ENCODE measurements around the gene OR7C2.
"Not testable (repeated sequence)": the region's sequence is repeated elsewhere in the genome, so short reads cannot be mapped to it uniquely, and the experiment has no call there.

Gene OR7C2

DNA sequence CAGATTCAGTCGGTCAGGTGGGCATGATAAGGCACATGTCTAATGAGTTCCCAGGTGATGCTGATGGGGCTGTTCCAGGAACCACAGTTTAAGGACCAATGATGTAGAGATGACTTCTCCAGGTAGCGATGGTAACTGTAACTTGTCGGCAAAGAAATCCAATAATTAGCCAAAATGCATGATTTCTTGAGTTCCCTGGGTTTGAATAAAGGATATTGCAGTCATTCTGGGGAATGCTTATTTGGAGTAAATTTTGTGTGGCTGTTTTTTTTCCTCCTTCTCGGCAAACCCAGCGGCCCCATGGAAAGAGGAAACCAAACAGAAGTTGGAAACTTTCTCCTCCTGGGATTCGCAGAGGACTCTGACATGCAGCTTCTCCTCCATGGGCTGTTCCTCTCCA, at the start of gene OR7C2:
Gene OR7C2, plus strand, starts transcription at position 301 of the 400 bp plus-strand sequence. Its CDS starts 0 bp downstream, at position 301.
- DNase-seq: no peak

DNA sequence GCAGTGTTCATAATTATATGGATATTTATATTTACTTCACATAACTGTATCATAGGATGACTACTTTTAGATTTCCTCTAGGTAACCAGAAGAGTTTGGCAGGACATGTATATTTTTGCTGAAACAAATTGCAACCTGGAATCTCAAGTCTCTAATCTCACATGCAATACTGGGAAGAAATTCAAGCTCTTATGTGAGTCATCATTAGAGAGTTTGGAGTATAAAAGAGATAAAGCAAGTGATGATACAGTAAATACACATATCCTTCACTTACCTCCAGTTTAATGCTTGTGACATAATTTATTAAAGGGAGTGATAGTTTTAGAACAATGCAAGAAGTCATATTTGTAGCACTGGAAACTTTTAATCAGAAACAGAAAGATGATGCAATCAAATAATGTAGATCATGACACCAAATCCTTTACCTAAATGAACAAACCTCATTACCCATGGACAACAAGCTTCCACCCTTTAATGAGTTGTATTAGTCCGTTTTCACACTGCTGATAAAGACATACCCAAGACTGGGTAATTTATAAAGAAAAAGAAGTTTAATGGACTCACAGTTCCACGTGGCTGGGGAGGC, 39.5 kb upstream of the OR7C2 start:
- no peak for DNase-seq

DNA sequence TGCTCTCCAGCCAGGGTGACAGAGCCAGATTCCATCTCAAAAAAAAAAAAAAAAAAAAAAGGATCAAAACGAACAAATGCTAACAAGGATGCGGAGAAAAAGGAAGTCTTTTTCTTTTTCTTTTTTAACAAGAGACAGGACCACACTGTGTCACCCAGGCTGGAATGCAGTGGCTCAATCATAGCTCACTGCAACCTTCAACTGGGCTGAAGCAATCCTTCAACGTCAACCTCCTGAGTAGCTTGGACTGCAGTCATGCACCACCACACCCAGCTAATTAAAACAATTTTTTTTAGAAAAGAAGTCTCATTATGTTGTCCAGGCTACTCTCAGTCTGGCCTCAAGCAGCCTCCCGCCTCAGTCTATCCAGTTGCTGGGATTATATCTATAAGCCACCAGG, 34.6 kb upstream of the OR7C2 start:
- no peak for DNase-seq

DNA sequence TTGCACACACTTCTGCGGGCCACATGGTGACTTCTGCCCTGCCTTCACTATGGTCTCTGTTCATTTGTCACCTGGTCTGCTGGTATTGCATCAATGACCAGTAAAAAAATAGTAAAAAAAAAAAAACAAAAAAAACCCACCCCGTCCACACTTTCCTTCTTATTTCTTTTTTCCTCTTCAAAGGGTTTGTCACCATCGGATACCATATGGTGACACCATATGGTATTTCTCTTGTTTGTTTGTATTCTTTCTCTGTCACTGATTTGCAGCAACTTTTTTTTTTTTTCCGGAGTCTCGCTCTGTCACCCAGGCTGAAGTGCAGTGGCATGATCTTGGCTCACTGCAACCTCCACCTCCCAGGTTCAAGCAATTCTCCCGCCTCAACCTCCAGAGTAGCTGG, 26.2 kb upstream of the OR7C2 start:
- no peak for DNase-seq

DNA sequence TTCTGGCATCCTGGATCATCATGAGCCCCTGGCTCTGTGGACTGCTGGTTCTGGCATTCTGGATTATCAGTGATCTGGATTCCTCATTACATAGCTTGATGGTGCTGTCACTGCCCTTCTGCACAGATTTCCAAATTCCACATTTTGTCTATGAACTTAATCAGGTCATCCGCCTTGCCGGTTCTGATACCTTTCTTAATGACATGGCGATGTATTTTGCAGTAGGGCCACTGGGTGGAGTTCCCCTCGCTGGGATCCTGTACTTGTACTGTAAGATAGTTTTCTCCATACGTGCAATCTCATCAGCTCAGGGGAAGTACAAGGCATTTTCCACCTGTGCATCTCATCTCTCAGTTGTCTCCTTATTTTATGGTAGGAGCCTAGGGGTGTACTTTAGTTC, 24.4 kb upstream of the OR7C2 start:
- DNase-seq: no peak

DNA sequence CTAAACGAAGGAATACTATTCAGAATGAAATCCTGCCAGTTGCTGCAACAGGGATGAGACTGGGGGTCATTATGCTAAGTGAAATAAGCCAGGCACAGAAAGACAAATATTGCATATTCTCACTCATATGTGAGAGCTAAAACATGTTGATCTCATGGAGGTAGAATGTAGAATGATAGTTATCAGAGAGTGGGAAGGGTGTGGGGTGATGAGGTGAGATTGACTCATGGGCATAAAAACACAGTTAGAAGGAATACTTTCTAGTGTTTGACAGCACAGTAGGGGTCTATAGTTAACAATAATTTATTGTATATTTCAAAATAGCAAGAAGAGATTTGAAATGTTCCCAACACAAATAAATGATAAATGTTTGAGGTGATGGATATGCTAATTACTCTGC, 7.8 kb upstream of the OR7C2 start:
- no peak for DNase-seq

DNA sequence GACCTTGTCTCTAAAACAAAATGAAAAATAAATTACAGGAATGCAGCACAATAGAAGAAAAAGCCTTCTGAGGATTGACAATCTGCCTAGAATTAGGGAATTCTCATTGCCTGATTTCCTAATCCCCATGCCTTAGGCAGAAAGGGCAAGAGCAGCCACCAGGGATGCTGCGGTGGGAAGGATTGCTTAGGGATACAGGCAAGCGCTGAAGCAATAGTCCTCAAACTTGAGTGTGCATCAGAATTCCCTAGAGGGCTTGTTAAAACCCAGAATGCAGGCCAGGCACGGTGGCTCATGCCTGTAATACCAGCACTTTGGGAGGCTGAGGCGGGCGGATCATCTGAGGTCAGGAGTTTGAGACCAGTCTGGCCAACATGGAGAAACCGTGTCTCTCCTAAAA, 1.0 kb upstream of the OR7C2 start:
- no peak for DNase-seq

DNA sequence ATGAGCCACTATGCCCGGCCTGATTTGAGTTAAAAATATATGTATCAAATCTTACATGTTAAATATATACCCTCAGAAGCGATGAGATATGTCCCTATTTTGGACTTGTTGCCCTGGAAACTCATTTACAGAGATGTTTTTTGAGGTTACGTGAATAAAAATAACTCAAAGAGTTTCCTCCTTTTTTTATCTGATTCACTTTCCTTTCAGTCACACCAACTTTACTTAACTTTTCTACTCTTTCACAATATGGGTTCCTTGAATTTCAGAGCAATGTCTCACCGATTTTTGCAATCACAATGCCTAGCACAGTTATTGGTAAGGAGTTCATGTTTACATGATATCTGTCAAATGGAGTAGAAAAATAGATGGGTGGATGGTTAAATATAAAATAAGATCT, 2.3 kb downstream of the OR7C2 start:
- peak; percentile 85 for DNase-seq

DNA sequence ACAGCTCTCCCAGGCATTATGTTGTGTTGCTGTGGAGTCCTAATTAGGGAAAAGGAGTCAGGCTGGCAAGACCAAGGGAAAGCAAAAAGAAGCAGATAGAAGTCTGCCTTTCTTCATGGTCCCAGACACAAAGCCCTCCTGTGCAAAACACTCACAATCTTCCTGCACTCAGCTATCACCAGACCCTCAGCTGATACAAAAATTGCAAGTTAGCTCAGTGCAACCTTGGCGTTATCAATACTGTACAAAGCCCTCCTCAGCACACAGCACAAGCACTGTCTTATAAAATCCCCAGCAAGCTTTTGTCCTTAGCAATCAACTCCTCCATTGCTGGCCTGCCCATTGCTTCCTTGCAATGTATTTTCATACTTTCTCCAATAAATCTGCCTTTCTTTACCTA, 3.2 kb downstream of the OR7C2 start:
- DNase-seq: no peak

DNA sequence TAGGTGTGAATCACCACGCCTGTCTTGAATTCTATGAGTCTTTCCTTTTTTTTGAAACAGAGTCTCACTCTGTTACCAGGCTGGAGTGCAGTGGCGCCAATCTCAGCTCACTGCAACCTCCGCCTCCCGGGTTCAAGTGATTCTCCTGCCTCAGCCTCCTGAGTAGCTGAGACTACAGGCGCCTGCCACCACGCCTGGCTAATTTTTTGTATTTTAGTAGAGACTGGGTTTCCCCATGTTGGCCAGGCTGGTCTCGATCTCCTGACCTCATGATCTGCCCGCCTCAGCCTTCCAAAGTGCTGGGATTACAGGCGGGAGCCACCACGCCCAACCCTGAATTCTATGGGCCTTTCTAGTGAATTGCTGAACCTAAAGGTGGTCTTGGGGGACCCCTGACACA, 8.1 kb downstream of the OR7C2 start:
- not testable (repeated sequence) for DNase-seq

DNA sequence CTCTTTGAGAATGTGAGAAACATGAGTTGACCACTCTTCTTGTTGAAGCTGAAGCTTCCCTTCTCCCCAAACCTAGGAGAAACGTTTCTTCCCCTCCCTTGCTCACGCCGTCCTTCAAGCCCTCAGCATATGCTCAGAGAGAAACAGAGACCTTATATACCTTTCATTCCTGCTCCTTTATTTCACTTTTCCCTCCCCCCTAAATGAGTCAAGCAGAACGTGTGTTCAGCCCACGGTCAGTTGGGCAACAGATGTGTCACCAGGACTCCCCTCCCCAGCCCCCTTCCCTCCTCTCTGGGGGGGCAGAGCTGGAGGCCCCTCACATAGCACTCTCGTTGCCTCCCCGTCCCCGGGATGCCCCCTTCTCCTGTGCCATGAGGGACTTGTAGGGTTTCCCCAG, 8.6 kb downstream of the OR7C2 start:
- DNase-seq: no peak

DNA sequence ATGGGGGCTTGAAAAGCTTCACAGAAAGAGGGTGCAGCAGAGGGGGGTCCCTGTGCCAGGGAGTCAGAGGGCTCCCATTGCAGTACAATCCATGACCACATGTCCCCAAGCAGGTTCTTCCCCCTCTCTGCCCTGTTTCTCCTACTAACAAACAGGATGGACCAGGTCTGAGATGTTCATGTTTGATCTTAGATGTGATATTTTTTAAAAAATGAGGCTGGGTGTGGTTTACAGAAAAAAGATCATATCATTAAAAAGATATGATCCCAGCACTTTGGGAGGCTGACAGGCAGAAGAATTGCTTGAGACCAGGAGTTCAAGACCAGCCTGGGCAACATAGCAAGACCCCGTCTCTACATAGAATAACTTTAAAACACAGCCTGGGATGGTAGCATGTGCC, 9.1 kb downstream of the OR7C2 start:
- no peak for DNase-seq

DNA sequence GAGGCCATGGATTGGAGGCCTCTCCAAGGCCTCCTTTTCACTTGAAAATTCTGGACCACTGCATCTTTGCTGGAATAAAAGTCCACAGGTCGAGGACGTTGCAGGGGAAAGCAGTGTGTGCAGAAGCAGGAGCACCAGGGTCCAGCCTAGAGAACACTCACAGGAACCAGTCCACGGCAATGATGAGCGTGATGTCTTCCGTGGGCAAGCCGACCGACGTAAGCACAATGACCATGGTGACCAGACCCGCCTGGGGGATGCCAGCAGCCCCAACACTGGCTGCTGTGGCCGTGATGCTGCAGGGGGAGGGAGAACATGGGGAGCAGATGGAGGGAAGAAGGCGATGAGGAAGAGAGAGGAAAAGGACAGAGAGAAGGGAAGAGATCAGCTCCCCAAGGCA, 11.5 kb downstream of the OR7C2 start:
- no peak for DNase-seq

DNA sequence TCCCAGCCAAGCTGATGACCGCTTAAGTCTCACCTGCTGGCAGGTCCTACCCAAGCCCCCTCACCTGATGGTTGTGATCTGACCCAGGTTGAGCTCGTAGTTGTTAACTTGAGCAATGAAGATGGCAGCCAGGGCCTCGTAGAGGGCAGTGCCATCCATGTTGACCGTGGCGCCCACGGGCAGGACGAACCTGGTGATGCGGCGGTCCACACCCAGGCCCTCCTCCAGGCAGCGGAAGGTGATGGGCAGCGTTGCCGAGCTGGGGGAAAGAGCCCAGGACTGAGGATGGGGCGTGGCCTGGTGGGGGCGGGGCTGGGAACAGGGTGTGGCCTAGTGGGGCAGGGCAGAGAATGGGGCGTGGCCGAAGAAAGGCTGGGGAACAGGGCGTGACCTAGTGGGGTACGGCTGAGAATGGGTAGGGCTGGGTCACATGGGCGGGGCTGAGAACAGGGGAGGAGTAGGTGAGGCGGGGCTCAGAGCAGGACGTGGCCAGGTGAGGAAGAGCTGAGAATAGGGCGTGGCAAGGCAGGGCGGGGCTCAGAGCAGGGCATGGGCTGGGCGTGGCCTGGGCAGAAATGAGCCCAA, 12.9 kb downstream of the OR7C2 start:
- DNase-seq: no peak

DNA sequence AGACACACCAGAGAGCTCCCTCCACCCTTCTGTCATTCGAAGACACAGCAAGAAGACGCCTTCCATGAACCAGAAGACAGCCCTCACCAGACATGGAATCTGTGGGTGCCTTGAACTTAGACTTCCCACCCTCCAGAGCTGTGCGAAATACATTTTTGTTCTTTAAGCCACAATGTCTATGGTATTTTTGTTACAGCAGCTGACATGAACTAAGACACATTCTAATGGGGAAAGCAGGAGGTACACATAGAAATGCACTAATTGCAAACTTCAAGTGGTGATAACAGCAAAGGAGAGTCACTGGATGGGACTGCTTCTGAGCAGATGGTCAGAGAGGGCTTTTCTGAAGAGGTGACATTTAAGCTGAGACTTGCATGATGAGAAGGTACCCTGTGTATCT, 16.2 kb downstream of the OR7C2 start:
- no peak for DNase-seq

DNA sequence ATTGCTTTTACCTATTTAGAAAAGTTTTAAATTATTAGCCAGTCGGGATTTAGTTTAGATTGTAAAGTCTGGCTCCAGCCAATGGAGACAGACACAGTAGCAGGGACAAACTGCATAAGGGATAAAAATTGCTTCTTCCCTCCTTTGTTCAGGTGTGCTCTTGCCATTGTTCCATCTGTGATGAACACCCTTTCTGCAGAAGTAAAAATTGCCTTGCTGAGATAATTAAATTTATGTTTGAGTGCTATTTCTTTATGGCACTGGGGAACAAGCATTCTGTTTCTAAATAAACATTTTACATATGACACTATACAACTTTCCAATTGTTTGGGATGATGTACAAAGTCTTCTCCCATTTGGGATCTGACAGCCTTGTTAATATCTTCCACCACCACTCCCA, 18.0 kb downstream of the OR7C2 start:
- no peak for DNase-seq

DNA sequence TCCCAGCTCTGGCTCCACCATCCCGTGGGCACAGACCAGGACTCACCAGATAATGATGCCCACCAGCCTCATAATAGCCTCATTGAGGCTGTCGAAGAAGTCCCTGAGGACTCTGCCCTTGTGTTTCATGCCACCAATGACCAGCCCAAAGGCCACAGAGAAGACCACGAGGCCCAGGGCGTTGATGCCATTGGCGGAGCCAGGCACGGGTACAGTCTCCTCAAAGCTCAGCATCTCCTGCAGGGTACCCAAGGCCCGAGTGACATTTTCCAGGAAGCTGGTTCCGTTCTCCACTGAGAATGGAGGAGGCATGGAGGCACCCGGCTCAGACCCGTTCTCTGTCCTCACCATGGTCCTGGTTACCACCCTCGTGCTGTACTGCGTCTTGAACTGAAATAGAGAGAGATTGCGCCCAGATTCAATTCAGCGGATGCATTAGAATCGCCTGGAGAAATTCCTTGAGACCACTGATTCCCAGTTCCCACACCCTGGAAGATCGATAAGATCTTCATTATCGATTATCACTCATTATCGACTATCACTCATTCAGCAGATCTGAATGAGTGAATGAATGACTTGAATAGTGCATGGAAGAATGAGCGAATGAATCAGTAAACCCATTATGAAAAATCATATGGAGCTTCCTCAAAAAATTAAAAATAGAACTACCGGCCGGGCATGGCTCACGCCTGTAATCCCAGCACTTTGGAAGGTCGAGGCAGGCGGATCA, 20.8 kb downstream of the OR7C2 start:
- DNase-seq: no peak

DNA sequence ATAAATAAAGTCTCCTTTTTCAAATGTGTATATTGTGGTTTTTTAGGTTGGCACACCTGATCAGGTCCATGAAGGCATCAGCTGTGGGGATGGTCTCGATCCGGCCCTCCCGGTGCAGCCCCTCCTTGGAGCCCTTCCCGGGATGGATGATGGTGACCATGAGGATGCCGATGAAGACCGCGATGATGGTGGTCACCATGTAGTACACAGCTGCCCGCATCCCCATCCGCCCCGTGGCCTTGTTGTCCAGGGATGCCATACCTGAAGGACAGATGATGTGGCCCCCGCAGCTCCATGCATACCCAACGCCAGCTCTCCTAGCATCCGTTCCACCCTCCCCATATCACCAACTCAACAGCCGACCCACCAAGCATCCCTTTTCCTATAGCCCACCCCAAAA, 27.0 kb downstream of the OR7C2 start:
- DNase-seq: no peak

DNA sequence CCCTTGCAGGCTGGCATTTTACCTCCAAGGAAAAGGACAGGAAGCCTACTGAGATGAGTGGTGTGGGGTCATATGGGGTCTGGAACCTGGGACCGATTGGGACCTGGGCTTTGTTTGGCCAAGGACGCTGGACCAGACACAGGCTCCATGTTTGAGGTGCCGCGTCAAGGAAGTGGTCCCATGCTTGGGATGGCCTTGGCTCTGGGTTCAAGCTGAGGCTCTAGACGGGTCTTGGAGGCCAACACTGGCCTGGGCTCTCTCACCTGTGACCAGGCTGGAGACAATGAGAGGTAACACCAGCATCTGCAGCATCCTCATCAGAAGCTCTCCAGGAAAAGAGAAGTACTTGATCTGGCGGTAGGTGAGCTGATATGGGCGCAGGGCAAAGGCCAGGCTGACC, 30.2 kb downstream of the OR7C2 start:
- DNase-seq: no peak

DNA sequence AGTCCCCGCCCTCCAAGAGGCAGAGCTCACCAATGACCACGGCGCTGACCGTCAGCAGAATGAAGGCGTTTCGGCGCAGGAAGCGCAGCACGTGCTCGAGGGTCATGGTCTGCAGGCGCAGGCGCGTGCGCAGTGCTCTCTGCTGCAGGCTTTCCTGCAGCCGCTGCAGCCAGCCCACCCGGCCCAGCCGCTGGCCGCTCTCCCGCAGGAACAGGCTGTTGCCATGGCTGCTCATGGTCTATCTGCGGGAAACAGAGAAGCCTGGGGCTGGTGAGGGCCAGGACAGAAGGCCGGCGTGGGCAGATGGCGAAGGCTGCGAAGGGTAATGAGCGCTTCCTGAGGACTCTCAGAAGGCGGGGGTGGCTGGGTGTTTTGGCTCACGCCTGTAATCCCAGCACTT, 31.4 kb downstream of the OR7C2 start:
- DNase-seq: no peak

DNA sequence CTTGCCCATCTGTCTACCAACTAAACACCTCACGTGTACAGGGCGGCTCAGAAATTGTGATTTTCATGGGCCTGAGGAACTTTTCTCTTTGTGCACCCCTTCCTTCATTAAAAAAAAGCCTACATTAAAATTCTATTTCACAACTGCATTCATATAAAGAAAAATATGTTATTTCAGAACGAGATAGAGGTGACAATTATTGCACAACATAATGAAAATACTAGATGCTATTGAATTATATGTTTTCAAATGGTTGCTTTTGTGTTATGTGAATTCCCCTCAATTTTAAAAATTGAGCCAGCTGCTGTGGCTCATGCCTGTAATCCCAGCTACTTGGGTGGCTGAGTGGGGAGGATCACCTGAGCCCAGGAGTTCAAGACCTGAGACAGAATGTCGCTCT, 33.2 kb downstream of the OR7C2 start:
- DNase-seq: no peak

DNA sequence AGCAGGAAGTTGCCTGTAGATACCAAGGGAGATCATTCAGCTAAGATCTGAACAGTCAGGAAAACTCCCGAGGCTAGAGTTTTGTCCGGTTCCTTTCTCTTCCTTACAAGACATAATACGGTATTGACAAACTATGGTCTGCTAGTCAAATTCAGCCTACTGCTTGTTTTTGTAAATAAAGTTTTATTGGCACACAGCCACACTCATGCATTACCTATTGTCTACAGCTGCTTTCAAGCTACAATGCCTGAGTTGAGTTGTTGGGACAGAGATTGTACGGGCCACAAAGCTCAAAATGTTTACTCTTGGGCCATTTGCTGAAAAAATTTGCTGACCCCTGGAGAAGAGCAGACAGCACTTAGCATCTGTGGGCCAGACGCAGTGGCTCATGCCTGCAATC, 35.8 kb downstream of the OR7C2 start:
- no peak for DNase-seq

DNA sequence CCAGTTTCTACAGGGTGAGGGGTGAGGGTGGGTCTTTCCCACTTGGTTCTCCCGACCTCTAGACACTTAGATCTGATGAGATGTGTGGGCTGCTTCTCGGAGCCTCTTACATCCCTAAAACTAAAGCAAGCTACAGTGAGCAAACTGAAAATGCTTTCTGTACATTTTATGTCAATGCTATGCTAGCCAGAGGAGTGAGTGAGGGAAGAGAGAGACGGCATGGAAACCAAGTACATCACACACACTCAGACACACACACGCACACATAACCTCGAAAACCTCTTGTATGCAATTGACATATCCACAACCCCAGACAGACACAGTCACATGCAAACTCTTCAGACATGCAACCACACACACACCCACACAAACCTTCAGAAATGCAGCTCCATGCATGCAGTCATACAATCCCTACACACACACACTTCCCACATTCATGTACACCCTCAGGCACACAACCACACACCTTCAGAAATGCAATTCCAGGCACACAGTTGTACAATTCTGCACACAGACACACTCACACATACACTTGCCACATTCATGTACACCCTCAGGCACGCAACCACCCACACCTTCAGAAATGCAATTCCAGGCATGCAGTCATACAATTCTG, 37.0 kb downstream of the OR7C2 start:
- DNase-seq: no peak

Data from SIG-M5 (cell line).